ENCODE data around the gene RSPH4A.
A peak's percentile ranks its signal among the peaks of the same experiment; 100 is the strongest.
"Not testable (repeated sequence)": the region's sequence is repeated elsewhere in the genome, so short reads cannot be mapped to it uniquely, and the experiment has no call there.

The RSPH4A gene

DNA sequence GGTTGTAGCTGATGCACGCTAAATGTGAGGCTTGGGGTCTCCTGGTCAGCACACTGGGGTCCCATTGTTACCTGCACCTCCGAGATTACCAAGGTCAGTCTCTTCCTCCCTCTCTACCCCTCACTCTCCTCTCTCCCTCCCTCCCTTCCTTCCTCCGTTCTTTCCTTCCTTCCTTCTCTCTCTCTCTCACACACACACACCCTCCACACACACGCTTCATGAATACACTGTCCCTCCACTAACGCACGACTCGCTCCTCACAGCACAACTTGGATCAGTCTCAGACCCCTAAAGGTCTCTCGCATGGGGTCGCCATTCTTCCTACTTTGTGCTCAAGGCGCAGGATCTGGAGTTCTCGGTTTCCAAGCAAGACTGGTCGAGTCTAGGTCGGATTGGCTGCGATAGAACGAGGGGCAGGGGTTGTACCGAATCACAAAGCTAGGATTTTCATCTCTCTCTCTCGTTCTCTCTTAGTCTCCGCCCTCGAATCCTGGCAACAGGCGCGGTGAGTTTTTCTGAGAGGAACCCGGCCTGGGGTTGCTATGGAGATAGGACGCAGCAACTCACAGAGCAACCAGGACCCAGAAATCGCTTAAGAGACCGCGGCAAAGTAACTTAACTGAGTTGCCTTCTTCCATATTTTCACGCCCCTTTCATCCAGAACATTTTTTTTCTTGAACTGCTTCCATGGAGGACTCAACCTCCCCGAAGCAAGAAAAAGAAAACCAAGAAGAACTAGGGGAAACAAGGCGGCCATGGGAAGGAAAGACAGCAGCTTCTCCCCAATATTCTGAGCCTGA is at the start of gene RSPH4A:
RSPH4A (plus strand) TSS at position 543 of the 800 bp plus-strand sequence; CDS start at position 688, 145 bp downstream.
- peak; percentile 83 for DNase-seq

GRCh38 chr6:116568111-116568510 is 48.2 kb upstream of the RSPH4A start:
- no peak for DNase-seq

DNA sequence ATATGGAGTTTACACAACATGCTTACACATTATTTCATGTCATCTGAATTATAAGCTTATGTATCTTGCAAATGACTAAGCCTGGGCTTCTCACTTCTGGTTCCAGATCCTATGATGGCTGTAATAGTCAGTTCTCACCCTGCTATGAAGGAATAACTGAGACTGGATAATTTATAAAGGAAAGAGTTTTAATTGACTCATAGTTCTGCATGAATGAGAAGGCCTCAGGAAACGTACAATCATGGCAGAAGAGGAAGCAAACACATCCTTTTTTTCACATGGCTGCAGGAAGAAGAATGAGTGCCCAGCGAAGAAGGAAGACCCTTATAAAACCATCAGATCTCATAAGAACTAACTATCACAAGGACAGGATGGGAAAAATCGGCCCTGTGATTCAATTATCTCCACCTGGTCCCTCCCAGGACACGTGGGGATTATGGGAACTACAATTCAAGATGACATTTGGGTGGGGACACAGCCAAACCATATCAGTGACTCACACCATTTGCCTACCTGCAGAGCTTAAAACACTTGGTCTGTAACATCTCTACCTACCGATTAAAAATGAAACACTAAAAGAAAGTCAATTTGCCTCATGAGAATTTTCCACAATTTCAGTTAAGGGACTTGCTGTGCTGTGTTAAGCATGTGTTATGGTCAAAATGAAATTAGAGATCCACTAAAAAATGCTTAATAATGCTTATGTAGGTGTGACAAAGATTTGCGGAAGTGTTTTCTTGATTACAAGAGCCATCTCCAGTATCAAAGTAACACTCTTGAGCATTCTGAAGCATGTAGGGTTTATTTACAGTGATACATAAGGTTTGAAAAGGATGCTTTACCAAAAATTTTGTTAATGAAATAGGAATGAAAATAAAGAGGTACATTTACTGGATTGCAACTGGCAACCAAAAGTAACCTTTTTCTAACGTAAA is 47.2 kb upstream of the RSPH4A start:
- no peak for DNase-seq

DNA sequence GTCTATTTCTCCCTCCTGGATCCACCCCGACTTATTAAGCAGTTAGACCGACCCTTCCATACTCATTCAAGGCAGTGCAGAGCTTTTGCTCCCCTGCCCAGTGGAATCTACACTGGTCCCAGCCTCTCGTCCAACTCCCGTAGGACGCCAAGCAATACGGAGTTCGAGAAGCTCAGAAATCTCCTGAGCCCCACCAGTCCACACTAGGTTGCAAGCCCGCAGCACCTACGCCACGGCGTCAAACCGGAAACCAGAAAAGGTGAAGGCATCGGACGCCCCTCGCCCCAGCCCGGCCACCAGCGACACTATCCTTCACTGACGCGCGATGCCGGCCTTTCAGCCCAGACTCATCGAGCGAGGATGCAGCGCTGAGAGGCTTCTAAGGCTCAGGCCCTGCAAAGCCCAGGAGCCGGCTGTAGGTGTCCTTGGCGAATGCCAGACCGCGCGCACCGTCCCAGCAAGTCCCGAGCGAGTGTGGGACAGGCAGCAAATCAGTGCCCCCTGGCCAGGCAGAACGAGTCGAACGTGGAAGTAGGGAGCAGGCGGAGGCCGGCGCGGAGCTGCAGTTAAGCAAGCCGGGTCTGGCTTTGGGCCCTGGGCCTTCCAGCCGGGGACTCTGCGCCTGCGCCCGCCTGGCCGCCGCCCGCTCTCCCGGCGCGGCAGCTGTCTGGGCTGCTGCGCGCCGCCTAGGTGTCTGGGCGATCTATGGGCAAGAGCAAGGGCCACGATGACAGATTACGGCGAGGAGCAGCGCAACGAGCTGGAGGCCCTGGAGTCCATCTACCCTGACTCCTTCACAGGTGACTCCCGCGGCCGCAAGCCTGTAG is 45.2 kb upstream of the RSPH4A start, which contains the start of gene RWDD1:
RWDD1 (plus strand) TSS at position 649 of the 827 bp plus-strand sequence; CDS start at position 728, 79 bp downstream.
- DNase-seq, result peak; percentile 100

DNA sequence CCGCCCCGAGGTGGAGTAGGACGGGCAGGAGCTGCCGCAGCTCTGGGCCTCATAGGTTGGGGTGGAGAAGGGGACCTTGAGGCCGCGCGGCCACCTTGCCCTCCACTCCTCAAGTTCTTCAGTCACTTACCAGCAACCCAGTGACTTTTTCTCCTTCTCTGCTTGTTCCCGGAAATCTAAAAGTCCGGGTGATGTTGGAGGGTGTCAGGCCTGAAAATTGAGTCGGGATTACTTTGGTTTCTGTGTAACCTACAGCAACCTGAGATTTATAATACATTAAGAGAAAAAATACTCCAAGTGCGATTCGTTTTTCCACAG is 44.6 kb upstream of the RSPH4A start:
- DNase-seq, result no peak

GRCh38 chr6:116572162-116572561 is 44.1 kb upstream of the RSPH4A start:
- DNase-seq, result no peak

- DNase-seq, result no peak
These were observed 41.1 kb upstream of the RSPH4A start for GRCh38 chr6:116575227-116575626.

DNA sequence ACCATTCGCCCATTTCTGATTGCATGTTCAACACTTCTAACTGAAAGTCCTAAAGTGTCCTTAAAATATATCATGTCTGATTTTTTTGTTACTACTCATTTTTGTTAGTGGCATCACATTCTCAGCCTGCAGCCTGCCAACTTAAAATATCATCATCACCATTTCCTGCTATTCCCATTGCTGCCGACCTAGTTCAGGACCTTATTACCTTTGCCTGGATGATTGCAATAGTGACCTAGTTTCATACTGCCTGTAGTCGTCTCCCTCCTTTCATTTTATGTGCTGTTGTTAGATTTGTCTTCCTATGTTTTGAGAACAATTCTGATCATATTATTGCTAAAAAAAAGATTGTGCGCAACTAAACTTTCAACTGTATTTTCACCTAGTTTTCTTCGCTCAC is 38.8 kb upstream of the RSPH4A start:
- no peak for DNase-seq

- DNase-seq, result no peak
These were observed 37.9 kb upstream of the RSPH4A start for GRCh38 chr6:116578335-116578734.

DNA sequence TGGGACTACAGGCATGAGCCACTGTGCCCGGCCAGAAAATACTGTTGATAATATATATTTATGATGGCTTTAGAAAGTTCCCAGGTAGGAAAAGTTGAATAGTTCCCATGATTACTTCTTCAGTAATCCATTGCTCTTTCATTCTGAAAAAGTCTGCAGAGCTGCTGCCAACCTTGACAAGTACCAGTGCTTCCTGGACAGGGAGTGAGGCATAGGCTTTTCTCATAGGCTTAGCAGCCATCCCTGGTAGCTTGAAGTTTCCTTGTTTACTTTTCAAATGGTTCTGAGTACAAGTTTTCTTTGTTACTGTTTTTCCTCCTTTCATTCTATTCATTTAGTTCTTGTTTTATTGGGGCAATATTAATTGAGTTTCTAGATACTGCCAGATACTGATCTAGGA is 37.1 kb upstream of the RSPH4A start:
- DNase-seq, result no peak

GRCh38 chr6:116580198-116580597 is 36.1 kb upstream of the RSPH4A start:
- no peak for DNase-seq

DNA sequence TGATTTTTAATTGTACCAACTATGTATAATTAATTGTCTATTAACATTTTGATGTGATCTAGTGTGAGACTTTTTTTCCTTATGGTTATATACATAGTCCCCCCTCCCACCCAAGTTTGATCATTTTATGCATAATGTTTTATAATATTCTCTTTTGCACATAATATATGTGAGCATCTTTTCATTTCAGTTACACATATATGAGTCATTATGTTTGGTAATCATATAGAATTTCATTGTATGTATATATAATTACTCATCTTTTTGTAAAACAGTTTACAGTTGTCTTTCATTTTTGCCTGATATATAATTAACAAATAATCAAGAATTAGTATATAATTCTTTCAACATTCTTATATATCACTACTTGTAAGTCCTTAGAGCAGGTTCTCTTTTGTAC is 30.0 kb upstream of the RSPH4A start:
- no peak for DNase-seq

- no peak for DNase-seq
These were observed 29.5 kb upstream of the RSPH4A start for GRCh38 chr6:116586738-116587137.

- no peak for DNase-seq
These were observed 21.0 kb upstream of the RSPH4A start for GRCh38 chr6:116595247-116595646.

DNA sequence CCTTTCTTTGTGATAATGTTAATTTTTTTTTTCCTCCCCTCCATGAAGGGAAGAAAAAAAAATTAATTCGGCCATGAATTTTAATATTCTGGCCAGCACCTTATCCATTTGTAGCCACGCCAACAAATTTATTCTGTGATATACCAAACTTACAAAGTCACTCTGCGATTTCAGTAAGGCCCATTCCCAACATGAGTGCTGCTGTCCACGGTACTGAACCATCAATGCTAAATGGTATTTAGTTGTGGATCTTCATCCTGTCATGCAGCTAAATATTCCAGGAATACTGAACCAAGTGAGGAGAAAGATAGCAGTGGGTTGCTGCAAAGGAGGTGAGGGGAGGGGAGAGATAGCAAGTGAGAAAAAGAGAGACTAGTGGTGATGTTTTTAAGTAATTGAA is 19.5 kb upstream of the RSPH4A start:
- no peak for DNase-seq

DNA sequence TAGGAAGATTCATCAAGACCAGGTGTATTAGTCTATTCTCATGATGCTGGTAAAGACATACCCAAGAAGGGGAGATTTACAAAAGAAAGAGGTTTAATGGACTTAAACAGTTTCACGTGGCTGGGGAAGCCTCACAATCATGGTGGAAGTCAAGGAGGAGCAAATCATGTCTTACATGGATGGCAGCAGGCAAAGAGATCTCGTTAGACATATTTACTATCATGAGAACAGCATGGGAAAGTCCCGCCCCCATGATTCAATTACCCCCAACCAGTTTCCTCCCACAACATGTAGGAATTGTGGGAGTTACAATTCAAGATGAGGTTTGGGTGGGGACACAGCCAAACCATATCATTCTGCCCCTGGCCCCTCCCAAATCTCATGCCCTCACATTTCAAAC is 12.4 kb upstream of the RSPH4A start:
- not testable (repeated sequence) for DNase-seq

DNA sequence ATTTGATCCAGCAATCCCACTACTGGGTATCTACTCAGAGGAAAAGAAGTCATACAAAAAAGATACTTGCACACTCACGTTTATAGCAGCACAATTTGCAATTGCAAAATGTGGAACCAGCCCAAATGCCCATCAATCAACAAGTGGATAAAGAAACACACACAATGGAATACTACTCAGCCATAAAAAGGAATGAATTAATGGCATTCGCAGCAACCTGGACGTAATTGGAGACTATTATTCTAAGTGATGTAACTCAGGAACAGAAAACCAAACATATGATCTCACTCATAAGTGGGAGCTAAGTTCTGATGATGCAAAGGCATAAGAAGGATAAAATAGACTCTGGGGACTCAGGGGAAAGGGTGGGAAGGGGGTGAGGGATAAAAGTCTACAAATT is 11.4 kb upstream of the RSPH4A start:
- DNase-seq, result not testable (repeated sequence)

- no peak for DNase-seq
These were observed 10.3 kb upstream of the RSPH4A start for GRCh38 chr6:116605935-116606334.

DNA sequence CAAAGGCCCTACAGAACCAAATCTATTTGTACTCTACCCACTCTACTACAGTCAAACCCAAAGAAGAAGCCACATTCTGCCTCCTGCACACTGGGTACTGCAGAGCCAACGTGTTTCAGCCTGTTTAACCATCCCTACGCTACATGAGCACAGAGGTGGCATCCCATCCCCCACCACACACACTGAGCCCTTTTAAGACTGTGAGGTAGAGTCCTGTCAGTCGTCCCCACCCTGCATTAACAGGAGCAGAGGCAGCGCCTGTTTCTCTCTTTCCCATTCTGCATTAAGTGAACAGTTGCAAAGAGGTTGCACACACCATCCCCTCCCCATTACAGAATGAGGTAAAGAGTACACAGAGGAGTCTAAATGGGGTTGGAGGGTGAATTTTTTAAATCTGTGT is 5.2 kb upstream of the RSPH4A start:
- DNase-seq, result no peak

- peak; percentile 63 for DNase-seq
These were observed 416 bp downstream of the RSPH4A start for GRCh38 chr6:116616737-116617053.

GRCh38 chr6:116624036-116624805 is 7.9 kb downstream of the RSPH4A start:
- no peak for DNase-seq

DNA sequence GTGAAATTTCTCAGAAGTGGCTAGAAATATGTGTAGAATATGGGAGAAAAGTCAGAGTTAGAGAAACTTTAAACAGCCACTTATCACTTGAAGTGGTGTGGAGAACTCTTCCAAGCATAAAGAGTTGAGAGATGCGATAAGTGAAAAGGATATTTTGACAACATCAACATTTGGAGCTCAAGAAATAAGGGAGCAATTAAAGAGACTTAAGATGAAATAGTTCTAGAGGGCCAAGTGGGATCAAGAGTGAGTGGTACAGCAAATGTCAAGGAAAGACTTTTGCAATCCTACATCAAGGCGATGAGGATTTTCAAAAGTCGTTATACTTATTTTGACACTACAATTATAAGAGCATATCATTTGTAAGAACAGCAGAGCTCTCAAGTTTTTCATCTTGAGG is 9.6 kb downstream of the RSPH4A start:
- no peak for DNase-seq
